CD14-positive monocyte (primary cell): ENCODE measurements around the gene SBSN. TPM values are rescaled to one million over a fixed set of nuclear protein-coding genes. Genes with fewer than 3 reads are reported as not detected.

Experiments used
- DNase-seq, 3 donors: peaks; one replicate each; pipeline ENCODE4 v3.0.0-alpha.2; 2011 to 2022
- H2AFZ ChIP-seq: 2 replicates; pipeline ENCODE4 v1.6.0; 2012; ENCODE audit warnings: mild to moderate bottlenecking, low read depth, low read length, inconsistent platforms; ENCODE audit not compliant: insufficient read depth, poor library complexity, severe bottlenecking
- H3K27ac ChIP-seq, 2 donors: 1 replicate in 1 of 2; 2 replicates in 1 of 2; pipeline ENCODE4 v1.5.1; 2012 to 2013; ENCODE audit warnings: low read length in 2 of 2, control low read depth in 1 of 2, inconsistent platforms in 1 of 2, low read depth in 1 of 2, mild to moderate bottlenecking in 1 of 2
- H3K27me3 ChIP-seq, 2 donors: one replicate each; pipeline versions ENCODE4 v1.6.0 to v1.6.1; 2011 to 2013; ENCODE audit warnings: low read length in 2 of 2; ENCODE audit not compliant: control insufficient read depth in 2 of 2, insufficient read depth in 2 of 2
- H3K36me3 ChIP-seq, 2 donors: replicated peaks in 1 of 2; 1 replicate in 1 of 2; 2 replicates in 1 of 2; pipeline versions ENCODE4 v1.5.1 to v1.6.1; 2012 to 2013; ENCODE audit warnings: low read length in 2 of 2, control low read depth in 1 of 2, inconsistent platforms in 1 of 2, mild to moderate bottlenecking in 1 of 2; ENCODE audit not compliant: insufficient read depth in 2 of 2, control insufficient read depth in 1 of 2
- H3K4me1 ChIP-seq, 2 donors: 1 replicate in 1 of 2; 2 replicates in 1 of 2; pipeline versions ENCODE4 v1.5.1 to v1.6.1; 2012 to 2013; ENCODE audit warnings: low read length in 2 of 2, control low read depth in 1 of 2, inconsistent platforms in 1 of 2, mild to moderate bottlenecking in 1 of 2, moderate library complexity in 1 of 2; ENCODE audit not compliant: insufficient read depth in 2 of 2, control insufficient read depth in 1 of 2
- H3K4me2 ChIP-seq: replicated peaks from 2 replicates; pipeline ENCODE3; 2012; ENCODE audit warnings: low read length, moderate library complexity, mild to moderate bottlenecking; ENCODE audit not compliant: poor library complexity, severe bottlenecking; ENCODE audit errors: extremely low read depth
- H3K4me3 ChIP-seq, 3 experiments: fragments of 200-600 bp in 1 of 3; sonication (generic) in 1 of 3; replicated peaks in 1 of 3; 1 replicate in 2 of 3; 2 replicates in 1 of 3; pipeline ENCODE4 v1.5.1; 2011 to 2013; ENCODE audit warnings: low read length in 3 of 3, mild to moderate bottlenecking in 3 of 3, control low read depth in 2 of 3, low read depth in 2 of 3, inconsistent platforms in 1 of 3, moderate library complexity in 1 of 3
- H3K79me2 ChIP-seq: 2 replicates; pipeline ENCODE4 v1.6.0; 2012; ENCODE audit warnings: mild to moderate bottlenecking, control low read depth, inconsistent platforms, low read length, moderate library complexity; ENCODE audit not compliant: insufficient read depth
- H3K9ac ChIP-seq: 2 replicates; pipeline ENCODE4 v1.6.0; 2017; ENCODE audit warnings: low read length, mild to moderate bottlenecking; ENCODE audit not compliant: insufficient read depth, poor library complexity, severe bottlenecking
- H3K9me3 ChIP-seq, 2 donors: replicated peaks in 1 of 2; 1 replicate in 1 of 2; 2 replicates in 1 of 2; pipeline versions ENCODE4 v1.5.1 to v1.6.1; 2012 to 2013; ENCODE audit warnings: low read length in 2 of 2, control low read depth in 1 of 2; ENCODE audit not compliant: control insufficient read depth in 1 of 2, insufficient read depth in 1 of 2
- H4K20me1 ChIP-seq: 2 replicates; pipeline ENCODE4 v1.6.0; 2012; ENCODE audit warnings: mild to moderate bottlenecking, low read length, control low read depth, moderate library complexity; ENCODE audit not compliant: insufficient read depth
- H3K27ac Mint-ChIP-seq, 7 donors: one replicate each; pipeline ENCODE4 v1.8.0; 2020; ENCODE audit warnings: mild to moderate bottlenecking in 7 of 7, mixed read lengths in 7 of 7, moderate library complexity in 6 of 7, inconsistent platforms in 2 of 7
- H3K27me3 Mint-ChIP-seq, 3 donors: one replicate each; pipeline ENCODE4 v1.8.0; 2021 to 2022; ENCODE audit warnings: low read depth in 3 of 3, mild to moderate bottlenecking in 3 of 3, mixed read lengths in 3 of 3, moderate library complexity in 3 of 3, inconsistent platforms in 1 of 3
- H3K36me3 Mint-ChIP-seq, 2 donors: one replicate each; pipeline ENCODE4 v1.8.0; 2020; ENCODE audit warnings: mixed read lengths in 2 of 2, inconsistent platforms in 1 of 2, mild to moderate bottlenecking in 1 of 2
- H3K4me1 Mint-ChIP-seq: one replicate; pipeline ENCODE4 v1.8.0; 2020; ENCODE audit warnings: mild to moderate bottlenecking, mixed read lengths
- H3K4me3 Mint-ChIP-seq, 2 donors: one replicate each; pipeline ENCODE4 v1.8.0; 2020; ENCODE audit warnings: mild to moderate bottlenecking in 2 of 2, mixed read lengths in 2 of 2, moderate library complexity in 1 of 2
- H3K9me3 Mint-ChIP-seq, 7 donors: one replicate each; pipeline ENCODE4 v1.8.0; 2020 to 2022; ENCODE audit warnings: mixed read lengths in 7 of 7, mild to moderate bottlenecking in 6 of 7, moderate library complexity in 6 of 7, inconsistent platforms in 2 of 7
- CTCF ChIP-seq: fragments of 200-600 bp; IDR thresholded peaks from one replicate; pipeline ENCODE4 v1.8.0; 2022; ENCODE audit warnings: antibody characterized with exemption, mild to moderate bottlenecking
- WGBS: methylation state at CpG from one replicate; pipeline ENCODE4 v1.1.5; 2013; ENCODE audit warnings: missing lambda C conversion rate; ENCODE audit not compliant: insufficient coverage; 5-methylcytosine and 5-hydroxymethylcytosine counted together
- intact Hi-C, 2 donors: fragments of 100-400 bp; cut with micrococcal nuclease; formaldehyde crosslinking; loops; one replicate each; pipeline versions ENCODE4 v1.15.0 to v1.15.1; 2023
- polyA plus RNA-seq, 3 donors: library from polyadenylated mRNA; depleted of rRNA in 1 of 3; unstranded in 2 of 3; stranded (reverse) in 1 of 3; fragments of 300-500 nt in 2 of 3; fragments of >200 nt in 1 of 3; fragmentation: Illumina TruSeq in 2 of 3; gene quantifications; 1 replicate in 2 of 3; 2 replicates in 1 of 3; pipeline ENCODE4 v1.2.3, GENCODE V29; 2012 to 2021

Gene SBSN
- polyA plus RNA-seq, 3 donors = not detected

- H3K4me2 ChIP-seq = no peak overlapping the region
- Mint-ChIP-seq H3K27ac (no peak overlapping the region), H3K9me3 (peaks cover 0 to 2% (median 0%) of the 10 kb centered on the region in 7 donors), H3K4me1 (peaks cover under 1% of the 10 kb centered on the region), H3K27me3 (peaks cover 12 to 14% (median 13%) of the 10 kb centered on the region in 3 donors), H3K4me3 (no peak overlapping the region), H3K36me3 (no peaks in the 10 kb centered on the region)
- H3K9ac ChIP-seq = no peak overlapping the region
- no peaks in the 10 kb centered on the region for H3K79me2 ChIP-seq
- H4K20me1 ChIP-seq = no peaks in the 10 kb centered on the region
- H3K36me3 ChIP-seq = no peaks in the 10 kb centered on the region
- H2AFZ ChIP-seq = no peak overlapping the region
- H3K27me3 ChIP-seq = no peaks in the 10 kb centered on the region
- no peaks in the 10 kb centered on the region for H3K4me1 ChIP-seq
- WGBS = 100% methylated on average over 2 of the region's 10 CpGs
- H3K4me3 ChIP-seq = no peak overlapping the region
- no peaks in the 10 kb centered on the region for H3K9me3 ChIP-seq
- DNase-seq = no peak
- intact Hi-C loops = no loop called here
- H3K27ac ChIP-seq = no peak overlapping the region
- no peak for TF ChIP-seq CTCF
Observed at GRCh38 chr19:35500611-35501010, 27.5 kb downstream of the SBSN start.

GRCh38 chr19:35498984-35499527 lies 29.1 kb downstream of the SBSN start:
- Histone ChIP-seq H3K79me2 (no peaks in the 10 kb centered on the region), H3K4me1 (peaks cover 0 to 5% of the 10 kb centered on the region in 2 donors), H2AFZ (no peak overlapping the region), H4K20me1 (no peaks in the 10 kb centered on the region), H3K9me3 (no peaks in the 10 kb centered on the region), H3K27ac (no peak overlapping the region), H3K36me3 (no peaks in the 10 kb centered on the region), H3K9ac (no peak overlapping the region), H3K4me3 (no peak overlapping the region), H3K27me3 (no peaks in the 10 kb centered on the region), H3K4me2 (no peak overlapping the region)
- TF ChIP-seq CTCF = no peak
- Mint-ChIP-seq H3K27ac (no peak overlapping the region), H3K36me3 (no peaks in the 10 kb centered on the region), H3K27me3 (peaks cover 9 to 12% (median 11%) of the 10 kb centered on the region in 3 donors), H3K4me1 (peaks cover 7% of the 10 kb centered on the region), H3K9me3 (peaks cover 0 to 2% (median 0%) of the 10 kb centered on the region in 7 donors), H3K4me3 (no peak overlapping the region)
- no peak for DNase-seq
- intact Hi-C loops = loop anchor here (5.0 to 10.0 kb wide), 2 partner anchors 144 to 227 kb away; partner anchors contain the start of gene FFAR3 (in 1 of the 2)
- WGBS = 95% methylated on average over 6 of the region's 9 CpGs
